HCT116 (cell line): ENCODE measurements around the gene RGS7. TPM values are rescaled to one million over a fixed set of nuclear protein-coding genes. Genes with fewer than 3 reads are reported as not detected.

Experiments
- ATAC-seq: fragments of 200-7000 bp; cut with Tn5 transposase; 2 replicates; pipeline ENCODE4 v1.9.1; 2020; ENCODE audit warnings: mild to moderate bottlenecking, moderate library complexity
- BruUV-seq: library from RNA; stranded (reverse); fragments of 400-500 nt; replicated peaks from 2 replicates; lab custom pipeline; 2021; lab: Mats Ljungman, UMichigan
- CTCF ChIA-PET: fragments of 300-600 bp; sonication (Branson Sonifier 250); formaldehyde crosslinking; loops from one replicate; lab custom pipeline; 2021; ENCODE audit warnings: antibody characterized with exemption; lab: Charles Lee
- POLR2A ChIA-PET: fragments of 300-600, 350-600 bp; sonication (Branson Sonifier 250); formaldehyde crosslinking; loops from one replicate; lab custom pipeline; 2021; ENCODE audit warnings: antibody characterized with exemption; lab: Charles Lee
- RAD21 ChIA-PET, 2 experiments: fragments of 300-600 bp; sonication (Branson Sonifier 250); formaldehyde crosslinking; loops; one replicate each; lab custom pipeline; 2023; ENCODE audit warnings: low total read pairs in 2 of 2; ENCODE audit not compliant: uncharacterized antibody in 2 of 2, unreplicated experiment in 2 of 2, low non-redundant PET in 1 of 2; lab: Charles Lee
- DNase-seq: peaks from one replicate; pipeline ENCODE4 v3.0.0-alpha.2; 2010; ENCODE audit warnings: low read depth, low spot score
- H2AFZ ChIP-seq: fragments of 200-600 bp; shearing (Covaris generic), sonication (generic); 2 replicates; pipeline ENCODE4 v1.6.1; 2017; ENCODE audit warnings: low read depth, mixed run types, mixed read lengths, antibody characterized with exemption, low read length; ENCODE audit not compliant: poor library complexity, severe bottlenecking
- H3K27ac ChIP-seq: 2 replicates; pipeline ENCODE4 v1.5.1; 2012; ENCODE audit warnings: low read depth, low read length
- H3K27me3 ChIP-seq: fragments of 200-600 bp; sonication (generic); 2 replicates; pipeline ENCODE4 v1.6.1; 2016; ENCODE audit warnings: mixed run types, low read length, mixed read lengths; ENCODE audit not compliant: insufficient read depth
- H3K36me3 ChIP-seq, 2 experiments: fragments of 200-500 bp in 1 of 2; fragments of 200-600 bp in 1 of 2; sonication (Bioruptor generic) in 1 of 2; sonication (generic) in 1 of 2; 2 replicates each; pipeline versions ENCODE4 v1.5.1 to v1.6.1; 2014 to 2016; ENCODE audit warnings: low read length in 2 of 2, inconsistent platforms in 1 of 2, mixed read lengths in 1 of 2, mixed run types in 1 of 2; ENCODE audit not compliant: insufficient read depth in 2 of 2, control insufficient read depth in 1 of 2
- H3K4me1 ChIP-seq, 2 experiments: fragments of 200-600 bp in 1 of 2; sonication (generic) in 1 of 2; 2 replicates each; pipeline versions ENCODE4 v1.5.1 to v1.6.1; 2012 to 2017; ENCODE audit warnings: low read length in 2 of 2, inconsistent platforms in 1 of 2, mild to moderate bottlenecking in 1 of 2, mixed read lengths in 1 of 2, mixed run types in 1 of 2, moderate library complexity in 1 of 2; ENCODE audit not compliant: insufficient read depth in 2 of 2, control insufficient read depth in 1 of 2
- H3K4me2 ChIP-seq: fragments of 200-600 bp; sonication (generic); 2 replicates; pipeline ENCODE4 v1.6.1; 2017; ENCODE audit warnings: mixed run types, low read length, mixed read lengths
- H3K4me3 ChIP-seq, 2 experiments: fragments of 200-600 bp in 1 of 2; sonication (generic) in 1 of 2; replicated peaks in 1 of 2; 2 replicates each; pipeline ENCODE4 v1.5.1; 2011 to 2016; ENCODE audit warnings: low read length in 2 of 2, control low read depth in 1 of 2, low read depth in 1 of 2, mild to moderate bottlenecking in 1 of 2, mixed read lengths in 1 of 2, mixed run types in 1 of 2
- H3K79me2 ChIP-seq: fragments of 200-600 bp; sonication (generic); 2 replicates; pipeline ENCODE4 v1.6.1; 2017; ENCODE audit warnings: mild to moderate bottlenecking, mixed run types, low read length, moderate library complexity, mixed read lengths; ENCODE audit not compliant: insufficient read depth
- H3K9ac ChIP-seq: fragments of 200-600 bp; sonication (generic); 2 replicates; pipeline ENCODE4 v1.6.1; 2016; ENCODE audit warnings: low read length, mixed read lengths
- H3K9me2 ChIP-seq: fragments of 200-600 bp; sonication (generic), shearing (Covaris generic); 2 replicates; pipeline ENCODE4 v1.6.1; 2017; ENCODE audit warnings: mixed run types, mild to moderate bottlenecking, moderate library complexity; ENCODE audit not compliant: insufficient read depth
- H3K9me3 ChIP-seq, 2 experiments: fragments of 200-500 bp in 1 of 2; fragments of 200-600 bp in 1 of 2; sonication (Bioruptor generic) in 1 of 2; sonication (generic) in 1 of 2; 2 replicates each; pipeline ENCODE4 v1.6.1; 2014 to 2017; ENCODE audit warnings: low read length in 2 of 2, mixed read lengths in 2 of 2, inconsistent platforms in 1 of 2, low read depth in 1 of 2, mild to moderate bottlenecking in 1 of 2, mixed run types in 1 of 2, moderate library complexity in 1 of 2; ENCODE audit not compliant: control insufficient read depth in 1 of 2, insufficient read depth in 1 of 2
- H4K20me1 ChIP-seq: fragments of 200-600 bp; sonication (generic), shearing (Covaris generic); 2 replicates; pipeline ENCODE4 v1.6.1; 2017; ENCODE audit warnings: mixed run types, mild to moderate bottlenecking, moderate library complexity; ENCODE audit not compliant: insufficient read depth
- ATF3 ChIP-seq: IDR thresholded peaks from 2 replicates; pipeline ENCODE4 v1.6.1; 2012
- CBX3 ChIP-seq: IDR thresholded peaks from 2 replicates; pipeline ENCODE4 v1.6.1; 2012; ENCODE audit warnings: low read depth
- JUND ChIP-seq: IDR thresholded peaks from 2 replicates; pipeline ENCODE4 v1.6.1; 2012
- REST ChIP-seq: IDR thresholded peaks from 2 replicates; pipeline ENCODE4 v1.6.1; 2012; ENCODE audit warnings: low read depth
- SIN3A ChIP-seq: IDR thresholded peaks from 2 replicates; pipeline ENCODE4 v1.6.1; 2012; ENCODE audit warnings: low read depth
- SRF ChIP-seq: IDR thresholded peaks from 2 replicates; pipeline ENCODE4 v1.6.1; 2012; ENCODE audit warnings: low read depth
- intact Hi-C: fragments of 100-400 bp; cut with micrococcal nuclease; formaldehyde crosslinking; loops from 2 replicates; pipeline ENCODE4 v1.10.0; 2022
- total RNA-seq: library from RNA; stranded (reverse); gene quantifications from one replicate; pipeline ENCODE4 v1.2.1, GENCODE V29; 2021; ENCODE audit not compliant: unreplicated experiment

RGS7 gene
- total RNA-seq, 1 experiment from 2014 or later = not detected

DNA sequence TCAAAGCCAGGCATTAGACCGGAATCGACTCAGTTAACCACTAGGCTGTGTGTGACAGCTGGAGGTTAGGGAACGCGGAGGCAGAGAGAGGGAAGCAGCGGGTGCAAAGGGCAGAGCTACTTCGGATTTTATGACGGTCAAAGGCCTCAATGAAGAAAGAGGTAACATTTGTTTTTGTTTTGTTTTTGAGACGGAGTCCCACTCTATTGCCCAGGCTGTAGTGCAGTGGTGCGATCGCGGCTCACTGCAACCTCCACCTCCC, 468.3 kb downstream of the RGS7 start:
- Histone ChIP-seq H3K4me3 (no peak overlapping the region), H4K20me1 (no peaks in the 10 kb centered on the region), H3K4me1 (no peaks in the 10 kb centered on the region), H3K9ac (no peak overlapping the region), H2AFZ (no peak overlapping the region), H3K27me3 (no peaks in the 10 kb centered on the region), H3K9me3 (peaks cover 0 to 3% of the 10 kb centered on the region in 2 experiments; a peak in 1 of 4 replicates), H3K36me3 (no peaks in the 10 kb centered on the region), H3K79me2 (no peaks in the 10 kb centered on the region), H3K4me2 (no peak overlapping the region), H3K27ac (no peak overlapping the region), H3K9me2 (no peaks in the 10 kb centered on the region)
- intact Hi-C loops = loop anchor here (1.0 to 2.0 kb wide), 2 partner anchors 597 to 610 kb away; no protein-coding TSS in a partner anchor
- RAD21 ChIA-PET = no interaction called here
- POLR2A ChIA-PET = no interaction called here
- ATAC-seq = no peak
- no peak for DNase-seq
- CTCF ChIA-PET = no interaction called here
- TF ChIP-seq JUND = no peak
- no peak for TF ChIP-seq CBX3
- no peak for TF ChIP-seq ATF3
- no peak for TF ChIP-seq SIN3A
- no peak for TF ChIP-seq SRF
- no peak for TF ChIP-seq REST
- BruUV-seq = no TSS peak
